GM10248 (cell line): ENCODE measurements around the gene LRRC32.

ENCODE experiments used
- CTCF ChIA-PET: fragments of 300-600 bp; sonication (Branson Sonifier 250); formaldehyde crosslinking; extraction: SDS; loops from one replicate; lab custom pipeline; 2021; ENCODE audit warnings: antibody characterized with exemption; lab: Yijun Ruan, JAX
- POLR2A ChIA-PET: fragments of 350-650 bp; sonication (Branson Sonifier 250); formaldehyde crosslinking; extraction: SDS; loops from one replicate; lab custom pipeline; 2020; ENCODE audit warnings: antibody characterized with exemption; lab: Yijun Ruan, JAX
- DNase-seq: peaks from one replicate; pipeline ENCODE4 v3.0.0; 2012; ENCODE audit errors: extremely low spot score
- CTCF ChIP-seq: IDR thresholded peaks from 2 replicates; pipeline ENCODE4 v1.5.1; 2012; ENCODE audit warnings: mild to moderate bottlenecking, low read depth; ENCODE audit errors: extremely low read depth, missing control alignments, control extremely low read depth

Gene LRRC32

GRCh38 chr11:76662656-76663485 lies 7.7 kb downstream of the LRRC32 start:
- TF ChIP-seq CTCF, result no peak
- ChIA-PET CTCF (interaction anchor here (1.1 to 1.3 kb wide), 2 partner anchors 17 to 65 kb away, joined by 3 to 5 read pairs; no protein-coding TSS in a partner anchor), POLR2A (no interaction called here)
- DNase-seq, result no peak

- TF ChIP-seq CTCF, result no peak
- ChIA-PET POLR2A (no interaction called here), CTCF (interaction anchor here (1.1 kb wide), 1 partner anchor 64 kb away, joined by 3 read pairs; no protein-coding TSS in a partner anchor)
- DNase-seq, result no peak
These were observed 8.6 kb downstream of the LRRC32 start for GRCh38 chr11:76661834-76662434.

GRCh38 chr11:76661306-76661751 lies 9.2 kb downstream of the LRRC32 start:
- no peak for TF ChIP-seq CTCF
- ChIA-PET CTCF (no interaction called here), POLR2A (no interaction called here)
- DNase-seq, result no peak

- no peak for DNase-seq
These were observed 9.8 kb downstream of the LRRC32 start for GRCh38 chr11:76660533-76661305.

GRCh38 chr11:76659672-76660532 lies 10.6 kb downstream of the LRRC32 start:
- no peak for DNase-seq
- CTCF ChIA-PET, result interaction anchor here (0.8 kb wide), 1 partner anchor 62 kb away, joined by 3 read pairs; no protein-coding TSS in a partner anchor
- POLR2A ChIA-PET, result no interaction called here
- TF ChIP-seq CTCF, result no peak

More at GRCh38 chr11:76660533-76661305, 9.8 kb downstream of the LRRC32 start:
- ChIA-PET POLR2A (no interaction called here), CTCF (no interaction called here)
- TF ChIP-seq CTCF, result no peak
